T-helper 2 cell treated with Interferon-gamma antibody and Interleukin-4, amounts not matched to agents 5 μg/mL and 100 μg/mL, for 36 hours (primary cell): ENCODE data around the gene LIN7B.
"Not testable (repeated sequence)": the region's sequence is repeated elsewhere in the genome, so short reads cannot be mapped to it uniquely, and the experiment has no call there.

Experiments
- DNase-seq: peaks from one replicate; pipeline ENCODE4 v3.0.0; 2021; ENCODE audit warnings: low spot score
- H3K27ac Mint-ChIP-seq: one replicate; pipeline ENCODE4 v1.8.0; 2021; ENCODE audit warnings: mild to moderate bottlenecking, mixed read lengths
- H3K27me3 Mint-ChIP-seq: one replicate; pipeline ENCODE4 v1.8.0; 2021; ENCODE audit warnings: low read depth, mixed read lengths
- H3K36me3 Mint-ChIP-seq: one replicate; pipeline ENCODE4 v1.8.0; 2021; ENCODE audit warnings: low read depth, mixed read lengths
- H3K4me1 Mint-ChIP-seq: one replicate; pipeline ENCODE4 v1.8.0; 2021; ENCODE audit warnings: low read depth, mixed read lengths
- H3K4me3 Mint-ChIP-seq: one replicate; pipeline ENCODE4 v1.8.0; 2022; ENCODE audit warnings: mild to moderate bottlenecking, moderate library complexity, mixed read lengths
- H3K9me3 Mint-ChIP-seq: one replicate; pipeline ENCODE4 v1.8.0; 2021; ENCODE audit warnings: mixed read lengths

The LIN7B gene

GRCh38 chr19:49120325-49120683 is 6.1 kb downstream of the LIN7B start:
- Mint-ChIP-seq H3K4me1 (peaks cover 23% of the 10 kb centered on the region), H3K9me3 (no peaks in the 10 kb centered on the region), H3K4me3 (peak overlapping the region; percentile 76), H3K27ac (peak overlapping the region; percentile 52), H3K27me3 (peaks cover 27% of the 10 kb centered on the region), H3K36me3 (peaks cover 2% of the 10 kb centered on the region)
- DNase-seq, result no peak

DNA sequence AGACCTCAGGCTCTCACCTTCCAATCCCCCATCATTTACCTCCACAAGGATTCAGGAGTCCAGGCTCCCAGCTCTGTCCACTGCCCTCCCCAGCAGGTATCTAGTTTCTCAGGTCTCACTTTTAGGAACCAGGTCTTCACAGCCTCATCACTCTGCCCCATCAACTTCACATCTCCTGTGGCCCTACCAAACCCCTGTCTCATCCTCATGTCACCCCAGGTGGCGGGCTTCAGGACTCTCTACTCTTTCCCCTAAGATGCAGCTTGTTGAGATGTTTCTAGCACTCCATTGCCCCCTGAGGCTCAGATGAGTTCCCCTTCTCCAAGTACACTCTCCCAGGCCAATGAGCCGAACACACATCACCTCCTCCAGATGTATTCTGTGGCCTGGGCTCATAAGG is 6.7 kb downstream of the LIN7B start:
- Mint-ChIP-seq H3K27me3 (peaks cover 27% of the 10 kb centered on the region), H3K4me3 (peak overlapping the region; percentile 76), H3K36me3 (peaks cover 2% of the 10 kb centered on the region), H3K4me1 (peaks cover 23% of the 10 kb centered on the region), H3K27ac (peak overlapping the region; percentile 52), H3K9me3 (no peaks in the 10 kb centered on the region)
- DNase-seq, result no peak

DNA sequence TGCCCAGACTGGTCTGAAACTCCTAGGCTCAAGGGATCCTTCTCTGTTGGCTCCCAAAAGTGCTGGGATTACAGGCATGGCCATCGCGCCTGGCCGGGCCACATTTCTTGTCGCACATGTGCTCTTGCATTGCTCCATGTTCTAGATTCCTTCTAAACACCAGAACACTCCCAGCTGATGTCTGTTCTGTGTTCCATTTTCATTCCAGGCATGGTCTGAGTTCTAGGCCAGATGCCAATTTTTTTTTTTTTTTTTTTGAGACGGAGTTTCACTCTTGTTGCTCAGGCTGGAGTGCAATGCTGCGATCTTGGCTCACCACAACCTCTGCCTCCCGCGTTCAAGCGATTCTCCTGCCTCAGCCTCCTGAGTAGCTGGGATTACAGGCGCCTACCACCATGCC is 7.7 kb downstream of the LIN7B start:
- not testable (repeated sequence) for DNase-seq, H3K9me3 Mint-ChIP-seq, H3K4me3 Mint-ChIP-seq, H3K36me3 Mint-ChIP-seq, H3K27ac Mint-ChIP-seq
- H3K4me1 Mint-ChIP-seq, result peaks cover 18% of the 10 kb centered on the region
- peaks cover 27% of the 10 kb centered on the region for H3K27me3 Mint-ChIP-seq

DNA sequence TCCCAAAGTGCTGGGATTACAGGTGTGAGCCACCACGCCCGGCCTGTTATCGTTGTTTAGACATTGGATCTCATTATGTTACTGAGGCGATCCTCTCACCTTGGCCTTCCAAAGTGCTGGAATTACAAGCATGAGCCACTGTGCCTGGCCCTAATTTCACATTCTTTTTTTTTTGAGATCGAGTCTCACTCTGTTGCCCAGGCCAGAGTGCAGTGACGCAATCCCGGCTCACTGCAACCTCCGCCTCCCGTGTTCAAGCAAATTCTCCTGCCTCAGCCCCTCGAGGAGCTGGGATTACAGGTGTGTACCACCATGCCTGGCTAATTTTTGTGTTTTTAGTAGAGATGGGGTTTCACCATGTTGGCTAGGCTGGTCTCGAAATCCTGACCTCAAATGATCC is 9.1 kb downstream of the LIN7B start:
- not testable (repeated sequence) for H3K4me3 Mint-ChIP-seq, DNase-seq, H3K27ac Mint-ChIP-seq, H3K36me3 Mint-ChIP-seq, H3K9me3 Mint-ChIP-seq
- H3K27me3 Mint-ChIP-seq, result peaks cover 27% of the 10 kb centered on the region
- peaks cover 13% of the 10 kb centered on the region for H3K4me1 Mint-ChIP-seq

- peaks cover 23% of the 10 kb centered on the region for H3K27me3 Mint-ChIP-seq
- H3K9me3 Mint-ChIP-seq, result no peaks in the 10 kb centered on the region
- no peak overlapping the region for H3K27ac Mint-ChIP-seq
- no peak overlapping the region for H3K4me3 Mint-ChIP-seq
- H3K4me1 Mint-ChIP-seq, result peaks cover 19% of the 10 kb centered on the region
- peaks cover 2% of the 10 kb centered on the region for H3K36me3 Mint-ChIP-seq
- no peak for DNase-seq
Measured at GRCh38 chr19:49125025-49125731, 11.0 kb downstream of the LIN7B start.

DNA sequence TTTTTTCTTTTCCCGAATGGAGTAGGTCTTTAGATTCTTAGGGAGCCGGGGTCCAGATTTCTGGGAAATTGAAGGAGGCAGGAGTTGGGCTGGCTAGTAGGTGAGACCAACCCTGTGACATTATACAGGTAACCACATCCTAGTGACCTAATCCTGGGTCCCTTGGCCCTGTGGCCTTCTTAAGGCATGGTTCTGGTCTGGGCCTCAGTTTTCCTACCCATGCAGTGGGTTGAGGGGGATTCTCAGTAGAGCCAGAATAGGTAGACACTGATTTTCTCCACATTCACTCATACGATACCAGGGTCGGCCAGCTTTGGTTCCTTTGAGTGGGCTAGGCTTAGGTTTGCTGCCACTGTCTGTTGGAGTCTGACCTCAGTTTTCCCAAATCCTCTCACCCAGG is 12.4 kb downstream of the LIN7B start:
- Mint-ChIP-seq H3K27me3 (peaks cover 14% of the 10 kb centered on the region), H3K9me3 (no peaks in the 10 kb centered on the region), H3K4me3 (no peak overlapping the region), H3K27ac (no peak overlapping the region), H3K36me3 (no peaks in the 10 kb centered on the region), H3K4me1 (peaks cover 13% of the 10 kb centered on the region)
- DNase-seq, result no peak

DNA sequence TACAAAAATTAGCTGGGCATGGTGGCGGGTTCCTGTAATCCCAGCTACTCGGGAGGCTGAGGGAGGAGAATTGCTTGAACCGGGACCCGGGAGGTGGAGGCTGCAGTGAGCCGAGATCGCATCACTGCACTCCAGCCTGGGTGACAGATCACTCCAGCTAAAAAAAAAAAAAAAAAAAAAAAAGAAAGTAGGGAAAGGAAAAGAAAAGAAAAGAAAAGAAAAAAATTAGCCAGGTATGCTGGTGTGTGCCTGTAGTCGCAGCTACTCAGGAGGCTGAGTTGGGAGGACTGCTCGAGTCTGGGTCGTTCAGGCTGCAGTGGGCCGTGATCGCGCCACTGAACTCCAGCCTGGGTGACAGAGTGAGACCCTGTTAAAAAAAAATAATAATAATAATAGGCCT is 13.1 kb downstream of the LIN7B start:
- H3K27ac Mint-ChIP-seq, H3K4me3 Mint-ChIP-seq, H3K9me3 Mint-ChIP-seq, DNase-seq, H3K36me3 Mint-ChIP-seq: not testable (repeated sequence)
- Mint-ChIP-seq H3K4me1 (peaks cover 13% of the 10 kb centered on the region), H3K27me3 (peaks cover 12% of the 10 kb centered on the region)

DNA sequence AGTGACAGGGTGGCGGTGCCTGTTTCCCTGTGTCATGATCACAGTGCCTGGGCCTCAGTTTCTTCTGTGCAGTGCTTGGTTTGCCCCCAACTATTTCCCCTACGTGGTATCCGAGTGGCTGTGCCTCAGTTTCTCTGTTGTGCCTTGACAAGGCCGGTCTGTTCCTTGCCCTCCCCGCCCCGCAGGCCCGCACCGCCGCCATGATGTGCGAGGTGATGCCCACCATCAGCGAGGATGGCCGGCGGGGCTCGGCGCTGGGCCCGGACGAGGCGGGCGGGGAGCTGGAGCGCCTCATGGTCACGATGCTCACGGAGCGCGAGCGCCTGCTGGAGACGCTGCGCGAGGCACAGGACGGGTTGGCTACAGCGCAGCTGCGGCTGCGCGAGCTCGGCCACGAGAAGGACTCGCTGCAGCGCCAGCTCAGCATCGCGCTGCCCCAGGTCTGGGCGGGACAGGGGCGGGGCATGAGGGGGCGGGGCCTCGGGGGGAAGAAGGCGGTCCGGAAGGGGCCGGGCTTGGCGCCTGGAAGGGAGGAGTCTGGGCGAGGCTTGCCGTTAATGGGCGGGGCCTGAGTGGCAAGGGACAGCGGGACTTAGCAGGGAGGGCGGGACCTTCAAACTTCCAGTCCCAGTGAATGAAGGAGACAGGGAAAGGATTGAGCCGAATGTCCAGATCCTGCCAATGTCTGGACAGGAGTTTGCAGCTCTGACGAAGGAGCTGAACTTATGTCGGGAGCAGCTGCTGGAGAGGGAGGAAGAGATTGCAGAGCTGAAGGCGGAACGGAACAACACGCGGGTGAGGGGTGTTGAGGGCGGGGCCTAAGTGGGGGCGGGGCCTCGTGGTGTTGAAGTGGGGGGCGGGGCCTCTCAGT is 13.7 kb downstream of the LIN7B start:
- H3K27ac Mint-ChIP-seq, result peak overlapping the region; percentile 93
- no peaks in the 10 kb centered on the region for H3K36me3 Mint-ChIP-seq
- H3K9me3 Mint-ChIP-seq, result no peaks in the 10 kb centered on the region
- peaks cover 14% of the 10 kb centered on the region for H3K4me1 Mint-ChIP-seq
- H3K27me3 Mint-ChIP-seq, result peaks cover 9% of the 10 kb centered on the region
- peak overlapping the region; percentile 97 for H3K4me3 Mint-ChIP-seq
- DNase-seq, result peak; percentile 89

GRCh38 chr19:49128545-49129237 is 14.5 kb downstream of the LIN7B start:
- Mint-ChIP-seq H3K27ac (peak overlapping the region; percentile 58), H3K4me3 (peak overlapping the region; percentile 97), H3K9me3 (no peaks in the 10 kb centered on the region), H3K4me1 (peaks cover 17% of the 10 kb centered on the region), H3K27me3 (peaks cover 4% of the 10 kb centered on the region), H3K36me3 (no peaks in the 10 kb centered on the region)
- no peak for DNase-seq

GRCh38 chr19:49129238-49129583 is 15.0 kb downstream of the LIN7B start:
- DNase-seq, result no peak
- Mint-ChIP-seq H3K4me3 (peak overlapping the region; percentile 36), H3K36me3 (no peaks in the 10 kb centered on the region), H3K9me3 (no peaks in the 10 kb centered on the region), H3K4me1 (peaks cover 19% of the 10 kb centered on the region), H3K27me3 (peaks cover 2% of the 10 kb centered on the region), H3K27ac (no peak overlapping the region)

DNA sequence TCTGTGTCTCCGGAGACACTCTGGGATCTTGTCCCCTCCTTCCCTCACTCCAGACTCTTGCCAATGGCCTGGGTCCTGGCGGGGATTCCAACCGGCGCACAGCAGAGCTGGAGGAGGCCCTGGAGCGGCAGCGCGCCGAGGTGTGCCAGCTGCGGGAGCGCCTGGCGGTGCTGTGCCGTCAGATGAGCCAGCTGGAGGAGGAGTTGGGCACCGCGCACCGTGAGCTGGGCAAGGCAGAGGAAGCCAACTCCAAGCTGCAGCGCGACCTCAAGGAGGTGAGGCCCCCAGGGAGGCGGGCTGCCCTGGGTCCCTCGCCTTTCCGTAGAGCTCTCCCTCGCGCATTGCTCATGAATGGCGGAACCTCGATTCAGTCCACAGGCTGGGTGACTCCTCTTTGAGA is 16.2 kb downstream of the LIN7B start:
- no peak overlapping the region for H3K4me3 Mint-ChIP-seq
- H3K9me3 Mint-ChIP-seq, result no peaks in the 10 kb centered on the region
- no peak for DNase-seq
- no peaks in the 10 kb centered on the region for H3K27me3 Mint-ChIP-seq
- no peak overlapping the region for H3K27ac Mint-ChIP-seq
- no peaks in the 10 kb centered on the region for H3K36me3 Mint-ChIP-seq
- peaks cover 19% of the 10 kb centered on the region for H3K4me1 Mint-ChIP-seq

GRCh38 chr19:49132974-49133609 is 18.9 kb downstream of the LIN7B start:
- no peaks in the 10 kb centered on the region for H3K27me3 Mint-ChIP-seq
- H3K27ac Mint-ChIP-seq, result no peak overlapping the region
- H3K4me3 Mint-ChIP-seq, result peak overlapping the region; percentile 85
- no peak for DNase-seq
- no peaks in the 10 kb centered on the region for H3K9me3 Mint-ChIP-seq
- peaks cover 19% of the 10 kb centered on the region for H3K4me1 Mint-ChIP-seq
- no peaks in the 10 kb centered on the region for H3K36me3 Mint-ChIP-seq

- H3K36me3 Mint-ChIP-seq, result no peaks in the 10 kb centered on the region
Measured at GRCh38 chr19:49133621-49134454, 19.7 kb downstream of the LIN7B start.

More at GRCh38 chr19:49133621-49134454, 19.7 kb downstream of the LIN7B start:
- peak; percentile 36 for DNase-seq
- Mint-ChIP-seq H3K4me3 (peak overlapping the region; percentile 85), H3K27ac (peak overlapping the region; percentile 60), H3K27me3 (no peaks in the 10 kb centered on the region), H3K4me1 (peaks cover 13% of the 10 kb centered on the region), H3K9me3 (no peaks in the 10 kb centered on the region)
